GM18517 (cell line): ENCODE results near the gene GHITM.
"Not testable (repeated sequence)": the region's sequence is repeated elsewhere in the genome, so short reads cannot be mapped to it uniquely, and the experiment has no call there.

ENCODE experiments used
- ATAC-seq: cut with Tn5 transposase; IDR thresholded peaks from one replicate; pipeline ENCODE4 v1.9.1; 2021; ENCODE audit warnings: mild to moderate bottlenecking, moderate library complexity; ENCODE audit not compliant: unreplicated experiment

GHITM gene

GRCh38 chr10:84147347-84147746 lies 8.0 kb downstream of the GHITM start:
- ATAC-seq, result no peak

DNA sequence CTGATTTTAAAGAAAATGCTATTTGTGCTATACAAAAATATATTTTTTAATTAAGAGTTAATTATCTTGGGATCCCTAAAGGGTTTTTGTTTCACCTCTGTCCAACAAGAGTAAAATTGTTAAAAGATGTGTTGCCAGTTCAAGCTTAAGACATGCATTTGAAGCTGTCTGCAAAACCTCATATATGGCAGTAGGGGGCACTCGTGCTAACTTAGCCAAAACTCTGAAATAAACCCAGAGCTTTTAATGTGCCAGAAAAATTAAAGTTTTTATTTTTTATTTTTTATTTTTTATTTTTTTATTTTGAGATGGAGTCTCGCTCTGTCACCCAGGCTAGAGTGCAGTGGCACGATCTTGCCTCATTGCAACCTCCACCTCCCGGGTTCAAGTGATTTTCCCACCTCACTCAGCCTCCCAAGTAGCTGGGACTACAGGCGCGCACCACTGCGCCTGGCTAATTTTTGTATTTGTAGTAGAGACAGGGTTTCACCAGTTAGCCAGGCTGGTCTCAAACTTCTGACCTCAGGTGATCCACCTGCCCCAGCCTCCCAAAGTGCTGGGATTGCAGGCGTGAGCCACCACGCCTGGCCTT lies 8.8 kb downstream of the GHITM start:
- ATAC-seq, result not testable (repeated sequence)

GRCh38 chr10:84149854-84150253 lies 10.5 kb downstream of the GHITM start:
- no peak for ATAC-seq

DNA sequence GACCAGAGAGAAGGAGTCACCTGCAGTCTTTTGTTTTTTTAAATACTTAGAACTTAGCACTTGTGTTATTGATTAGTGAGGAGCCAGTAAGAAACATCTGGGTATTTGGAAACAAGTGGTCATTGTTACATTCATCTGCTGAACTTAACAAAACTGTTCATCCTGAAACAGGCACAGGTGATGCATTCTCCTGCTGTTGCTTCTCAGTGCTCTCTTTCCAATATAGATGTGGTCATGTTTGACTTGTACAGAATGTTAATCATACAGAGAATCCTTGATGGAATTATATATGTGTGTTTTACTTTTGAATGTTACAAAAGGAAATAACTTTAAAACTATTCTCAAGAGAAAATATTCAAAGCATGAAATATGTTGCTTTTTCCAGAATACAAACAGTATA lies 13.5 kb downstream of the GHITM start:
- no peak for ATAC-seq

- no peak for ATAC-seq
Observed at GRCh38 chr10:84155521-84155920, 16.2 kb downstream of the GHITM start.

- ATAC-seq, result no peak
Observed at GRCh38 chr10:84156009-84156408, 16.7 kb downstream of the GHITM start.

DNA sequence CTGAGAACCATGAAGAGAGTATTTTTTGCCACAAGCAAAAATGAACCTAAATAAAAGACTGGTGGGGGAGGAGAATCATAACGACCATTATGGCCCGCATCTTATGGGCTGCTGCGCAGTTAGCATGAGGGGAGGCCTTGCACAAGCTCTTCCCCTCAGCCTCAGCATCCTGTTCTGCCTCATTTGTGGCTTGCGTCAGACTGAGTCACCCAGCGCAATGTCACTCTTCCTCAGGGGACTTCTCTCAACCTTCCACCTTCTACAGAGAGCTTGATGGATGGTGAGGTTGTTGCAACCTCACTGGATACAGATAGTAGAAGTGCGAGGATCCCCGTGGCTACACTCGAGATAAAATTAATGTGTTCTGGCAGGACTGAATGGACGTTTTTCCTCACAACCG lies 17.5 kb downstream of the GHITM start:
- ATAC-seq, result no peak

DNA sequence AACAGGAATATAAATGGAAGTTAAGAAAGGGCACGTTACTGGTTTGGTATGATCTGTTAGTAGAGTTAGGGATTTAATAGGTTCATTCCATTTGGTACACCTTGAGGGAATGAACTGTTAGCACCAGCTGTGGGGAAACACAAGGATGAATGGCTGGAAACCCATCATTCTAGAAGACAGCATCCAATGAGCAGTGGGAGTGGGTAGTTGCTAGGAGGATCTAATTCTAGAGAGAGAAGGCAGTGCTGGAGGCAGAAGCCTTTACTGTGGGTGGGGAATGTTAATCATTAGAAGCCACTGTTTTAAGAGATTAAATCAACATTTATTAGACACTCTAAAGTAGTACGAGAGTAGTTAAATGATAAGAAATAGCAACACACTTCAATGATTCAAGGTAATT lies 18.8 kb downstream of the GHITM start:
- ATAC-seq, result no peak

DNA sequence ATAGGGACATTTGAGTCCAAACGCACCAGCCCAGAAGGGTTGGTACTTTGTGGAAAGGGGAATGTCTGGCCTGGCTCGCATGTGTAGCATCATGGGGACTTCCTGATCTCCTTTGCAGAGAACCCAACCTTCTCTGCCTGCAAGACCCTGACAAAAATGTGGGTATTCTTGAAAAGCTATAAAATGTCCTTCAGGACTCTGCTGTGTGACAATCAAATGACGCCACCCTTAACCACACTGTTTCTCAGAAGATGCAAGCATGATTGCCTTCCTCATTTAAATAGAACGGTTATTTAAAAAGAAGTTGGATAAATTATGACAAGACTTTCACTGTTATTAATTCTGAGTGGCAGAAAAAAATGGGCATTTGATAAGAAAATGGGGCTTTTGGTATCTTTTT lies 19.2 kb downstream of the GHITM start:
- ATAC-seq, result no peak

DNA sequence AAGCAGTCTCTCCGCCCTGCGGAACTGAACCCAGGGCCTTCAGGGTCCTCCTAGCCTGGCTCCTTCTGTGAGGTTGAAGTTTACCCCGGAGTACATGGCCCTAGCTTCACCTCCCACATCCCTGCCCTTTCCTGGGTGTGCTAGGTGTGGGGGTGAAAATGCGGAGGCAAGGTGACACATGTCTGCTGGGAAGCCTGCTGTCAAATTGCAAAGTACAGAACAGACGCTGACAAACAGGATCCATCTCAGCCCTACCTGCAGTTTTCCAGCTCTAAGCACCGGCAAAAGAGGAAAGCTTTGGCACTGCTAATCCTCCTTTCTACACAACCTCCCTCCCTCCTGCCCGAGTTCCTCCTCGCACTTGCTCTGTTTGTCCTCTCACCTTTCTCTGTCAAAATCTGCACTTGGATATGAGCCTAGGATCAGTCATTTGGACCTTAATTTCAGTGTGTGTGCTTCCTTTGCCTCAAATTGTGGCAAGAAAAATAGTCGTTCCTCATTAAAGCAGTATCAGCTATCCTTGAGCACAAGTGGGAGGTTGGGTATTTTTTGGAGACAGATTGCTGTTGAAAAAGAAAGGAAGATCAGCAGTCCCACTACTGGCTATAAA lies 19.9 kb downstream of the GHITM start:
- no peak for ATAC-seq

- ATAC-seq, result no peak
Observed at GRCh38 chr10:84160663-84161362, 21.5 kb downstream of the GHITM start.

DNA sequence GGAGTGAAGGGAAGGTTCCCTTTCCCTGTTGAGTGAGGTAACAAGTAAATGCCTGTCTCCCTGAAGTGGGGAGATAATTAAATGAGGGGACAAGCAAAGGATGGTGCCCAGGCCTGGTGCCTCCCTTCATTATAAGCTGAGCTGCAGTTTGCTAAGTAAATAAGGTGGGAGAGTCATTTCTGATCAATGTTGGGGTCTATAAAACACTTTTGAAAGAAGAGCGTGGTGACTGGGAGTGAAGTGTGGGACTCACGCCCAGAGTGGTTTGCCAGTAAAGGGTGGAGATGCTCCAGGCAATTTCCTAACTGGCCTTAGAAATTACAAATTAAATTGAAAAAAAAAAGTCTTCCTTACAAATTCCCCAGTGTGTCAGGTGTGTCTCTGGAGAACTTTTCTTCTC lies 24.7 kb downstream of the GHITM start:
- no peak for ATAC-seq

- no peak for ATAC-seq
Observed at GRCh38 chr10:84164442-84164841, 25.1 kb downstream of the GHITM start.

- peak; percentile 40 for ATAC-seq
Observed at GRCh38 chr10:84166620-84167288, 27.4 kb downstream of the GHITM start.

DNA sequence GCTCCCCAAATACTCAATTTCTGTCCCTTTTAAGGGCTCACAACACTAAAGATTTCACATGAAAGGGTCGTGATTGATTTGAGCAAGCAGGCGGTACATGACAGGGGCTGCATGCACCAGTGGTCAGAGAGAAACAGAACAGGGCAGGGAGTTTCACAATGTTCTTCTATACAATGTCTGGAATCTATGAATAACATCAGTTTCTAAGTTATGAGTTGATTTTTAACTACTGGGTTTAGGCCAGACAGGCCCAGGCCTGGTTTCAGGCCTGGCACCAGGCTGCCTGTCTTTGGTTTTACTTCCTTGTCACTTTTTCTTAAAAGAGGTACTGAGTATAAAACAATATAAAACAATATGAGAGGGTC lies 28.0 kb downstream of the GHITM start:
- peak; percentile 7 for ATAC-seq

- not testable (repeated sequence) for ATAC-seq
Observed at GRCh38 chr10:84168382-84168781, 29.1 kb downstream of the GHITM start.

DNA sequence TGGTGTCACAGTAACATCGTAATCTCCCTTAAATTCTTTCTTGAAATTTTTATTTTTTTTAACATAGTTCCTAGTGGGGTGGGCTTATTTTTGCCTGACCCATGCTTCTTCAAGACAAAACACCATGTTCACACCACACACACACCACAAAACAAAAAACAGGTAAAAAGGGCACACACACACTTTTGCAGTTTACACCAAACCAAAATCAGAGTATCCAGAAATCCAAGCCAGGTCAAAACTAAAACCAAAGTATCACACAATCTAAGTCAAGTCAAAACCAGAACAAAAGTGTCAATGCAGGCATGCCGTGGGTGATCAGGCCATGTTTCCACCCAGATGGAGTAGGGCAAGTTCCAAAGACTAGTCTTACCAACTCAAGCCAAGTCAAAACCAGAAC lies 31.9 kb downstream of the GHITM start:
- ATAC-seq, result not testable (repeated sequence)

- ATAC-seq, result peak; percentile 40
Observed at GRCh38 chr10:84171700-84172466, 32.6 kb downstream of the GHITM start.

DNA sequence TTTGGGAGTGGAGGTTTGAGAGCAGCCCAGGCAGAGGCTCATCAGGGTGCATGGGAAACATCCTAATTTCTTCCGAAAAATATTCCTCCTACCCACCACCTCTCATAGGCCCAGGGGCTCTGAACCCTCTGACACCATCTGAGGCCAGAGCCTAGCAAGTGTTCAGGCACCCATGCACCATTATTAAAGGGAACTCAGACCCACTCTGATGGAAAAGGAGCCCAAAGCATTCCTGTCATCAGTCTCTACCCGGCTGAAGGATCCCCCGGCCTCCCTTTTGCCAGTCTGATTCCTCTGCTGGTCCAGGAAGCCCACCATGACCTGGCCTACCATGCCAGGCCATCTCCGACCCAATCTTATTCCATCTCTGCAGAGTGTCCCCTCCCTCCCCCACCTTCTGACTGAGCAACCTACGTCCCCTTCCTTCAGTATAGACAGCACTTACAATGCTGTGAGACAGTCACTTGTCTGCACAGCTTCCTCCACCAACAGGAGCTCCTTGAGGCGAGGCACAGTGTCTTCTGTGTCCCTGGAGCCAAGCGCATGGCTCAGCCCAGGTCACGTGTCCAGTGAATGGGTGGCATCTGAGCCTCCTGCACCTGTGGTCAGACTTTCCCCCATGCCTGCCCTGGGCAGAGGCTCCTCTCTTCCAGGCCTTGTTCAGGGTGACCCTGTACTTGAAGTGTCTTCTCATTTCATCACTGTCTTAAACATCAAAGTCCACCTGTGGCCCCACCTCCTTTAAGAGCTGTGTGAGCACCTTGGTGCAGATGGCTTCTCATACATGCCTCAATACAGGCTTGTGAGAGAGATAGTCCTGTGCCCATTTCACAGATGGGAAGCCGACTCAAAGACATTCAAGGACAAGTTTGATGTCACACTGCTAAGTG lies 33.4 kb downstream of the GHITM start:
- ATAC-seq, result peak; percentile 61

GRCh38 chr10:84173501-84173929 lies 34.2 kb downstream of the GHITM start, which contains the start of gene GPR15LG:
GPR15LG (plus strand) TSS chr10:84173801; CDS start chr10:84173852, 51 bp downstream.
- ATAC-seq, result no peak
